GM04504 (cell line): ENCODE measurements around the gene LYZL2.
A peak's percentile ranks its signal among the peaks of the same experiment; 100 is the strongest.
"Not testable (repeated sequence)": the region's sequence is repeated elsewhere in the genome, so short reads cannot be mapped to it uniquely, and the experiment has no call there.

Experiments
- DNase-seq: peaks from one replicate; pipeline ENCODE4 v3.0.0-alpha.2; 2012; ENCODE audit warnings: low read depth

LYZL2 gene

GRCh38 chr10:30594077-30594476 is 35.5 kb downstream of the LYZL2 start:
- no peak for DNase-seq

- DNase-seq = not testable (repeated sequence)
Measured at GRCh38 chr10:30592770-30593169, 36.8 kb downstream of the LYZL2 start.

- peak; percentile 17 for DNase-seq
Measured at GRCh38 chr10:30591249-30591670, 38.3 kb downstream of the LYZL2 start.

GRCh38 chr10:30589441-30589840 is 40.1 kb downstream of the LYZL2 start:
- no peak for DNase-seq

- DNase-seq = no peak
Measured at GRCh38 chr10:30587522-30588031, 42.0 kb downstream of the LYZL2 start.

- DNase-seq = no peak
Measured at GRCh38 chr10:30586828-30587227, 42.7 kb downstream of the LYZL2 start.

- DNase-seq = peak; percentile 39
Measured at GRCh38 chr10:30583778-30584415, 45.7 kb downstream of the LYZL2 start.

GRCh38 chr10:30581779-30582380 is 47.7 kb downstream of the LYZL2 start:
- DNase-seq = peak; percentile 14

- DNase-seq = no peak
Measured at GRCh38 chr10:30580676-30581075, 48.9 kb downstream of the LYZL2 start.

GRCh38 chr10:30580241-30580640 is 49.3 kb downstream of the LYZL2 start:
- DNase-seq = no peak

- DNase-seq = no peak
Measured at GRCh38 chr10:30579574-30579973, 50.0 kb downstream of the LYZL2 start.

GRCh38 chr10:30577048-30577447 is 52.5 kb downstream of the LYZL2 start:
- DNase-seq = no peak

- no peak for DNase-seq
Measured at GRCh38 chr10:30576641-30577040, 52.9 kb downstream of the LYZL2 start.

GRCh38 chr10:30574432-30574796 is 55.1 kb downstream of the LYZL2 start:
- no peak for DNase-seq

- DNase-seq = no peak
Measured at GRCh38 chr10:30573721-30574431, 55.7 kb downstream of the LYZL2 start.

GRCh38 chr10:30565449-30565848 is 64.1 kb downstream of the LYZL2 start:
- no peak for DNase-seq

- DNase-seq = no peak
Measured at GRCh38 chr10:30562787-30563186, 66.8 kb downstream of the LYZL2 start.
